ENCODE data around the gene ADAMTS9. TPM values are rescaled to one million over a fixed set of nuclear protein-coding genes. Genes with fewer than 3 reads are reported as not detected.
"Not testable (repeated sequence)": the region's sequence is repeated elsewhere in the genome, so short reads cannot be mapped to it uniquely, and the experiment has no call there.

Gene ADAMTS9
- polyA plus RNA-seq, 1 experiment, result 1.1 TPM

DNA sequence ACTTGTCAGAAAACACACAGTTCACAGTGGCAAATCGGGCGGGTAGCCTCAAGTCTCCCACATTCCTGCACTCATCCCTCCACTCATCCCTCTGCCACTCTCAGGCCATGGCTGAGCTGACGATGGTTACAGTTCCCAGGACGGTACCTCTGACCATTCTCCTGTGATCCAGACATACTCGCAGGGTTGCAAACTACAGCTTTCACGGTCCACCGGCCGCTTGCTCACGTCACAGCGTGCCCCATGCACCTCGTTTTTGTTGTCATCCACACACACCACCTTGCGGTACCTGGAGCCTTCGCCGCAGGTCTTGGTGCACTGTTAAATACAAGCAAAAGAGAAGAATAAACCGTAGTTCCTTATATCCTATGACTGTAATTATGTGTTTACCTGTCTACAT lies 137.1 kb downstream of the ADAMTS9 start:
- no peaks in the 10 kb centered on the region for H3K9me3 ChIP-seq (ENCODE audit: control insufficient read depth, insufficient read depth, low read length)
- H3K27ac ChIP-seq (ENCODE audit: low read depth, low read length), result no peak overlapping the region
- ChIA-PET POLR2A (no interaction called here), CTCF (interaction anchor here (0.5 to 2.0 kb wide), 2 partner anchors 18 to 38 kb away, joined by 3 to 5 read pairs; no protein-coding TSS in a partner anchor)
- TF ChIP-seq, protein P1, sequence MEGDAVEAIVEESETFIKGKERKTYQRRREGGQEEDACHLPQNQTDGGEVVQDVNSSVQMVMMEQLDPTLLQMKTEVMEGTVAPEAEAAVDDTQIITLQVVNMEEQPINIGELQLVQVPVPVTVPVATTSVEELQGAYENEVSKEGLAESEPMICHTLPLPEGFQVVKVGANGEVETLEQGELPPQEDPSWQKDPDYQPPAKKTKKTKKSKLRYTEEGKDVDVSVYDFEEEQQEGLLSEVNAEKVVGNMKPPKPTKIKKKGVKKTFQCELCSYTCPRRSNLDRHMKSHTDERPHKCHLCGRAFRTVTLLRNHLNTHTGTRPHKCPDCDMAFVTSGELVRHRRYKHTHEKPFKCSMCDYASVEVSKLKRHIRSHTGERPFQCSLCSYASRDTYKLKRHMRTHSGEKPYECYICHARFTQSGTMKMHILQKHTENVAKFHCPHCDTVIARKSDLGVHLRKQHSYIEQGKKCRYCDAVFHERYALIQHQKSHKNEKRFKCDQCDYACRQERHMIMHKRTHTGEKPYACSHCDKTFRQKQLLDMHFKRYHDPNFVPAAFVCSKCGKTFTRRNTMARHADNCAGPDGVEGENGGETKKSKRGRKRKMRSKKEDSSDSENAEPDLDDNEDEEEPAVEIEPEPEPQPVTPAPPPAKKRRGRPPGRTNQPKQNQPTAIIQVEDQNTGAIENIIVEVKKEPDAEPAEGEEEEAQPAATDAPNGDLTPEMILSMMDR (IDR thresholded peaks at IDR 0.05; ENCODE audit: low read depth, low read length), result no peak
- no peak for DNase-seq (ENCODE audit: low read depth, low spot score)
- peaks cover 33% of the 10 kb centered on the region for H3K27me3 ChIP-seq (ENCODE audit: control insufficient read depth, insufficient read depth, low read length)
- no peak overlapping the region for H3K4me3 ChIP-seq (ENCODE audit: low read depth, low read length)

DNA sequence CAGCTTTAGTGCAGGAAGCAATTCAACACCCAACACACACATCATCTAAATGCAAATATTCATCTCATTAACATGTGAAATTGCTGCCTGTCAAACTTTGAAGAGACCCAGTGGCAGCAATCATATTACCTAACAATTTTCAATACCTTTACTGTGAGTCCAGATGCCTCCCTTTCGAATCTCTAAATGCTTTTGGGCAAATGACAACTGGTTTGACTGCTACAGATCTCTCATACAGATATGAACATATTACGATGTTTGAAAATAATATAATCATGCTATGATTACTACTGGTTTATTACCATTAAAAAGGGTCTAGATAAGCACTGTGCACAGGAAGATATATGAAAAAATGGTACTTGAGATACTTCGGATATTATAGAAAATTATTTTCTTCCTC lies 137.9 kb downstream of the ADAMTS9 start:
- no peak for DNase-seq (ENCODE audit: low read depth, low spot score)
- ChIA-PET POLR2A (no interaction called here), CTCF (interaction anchor here (2.0 to 3.3 kb wide), 2 partner anchors 16 to 17 kb away, joined by 5 to 18 read pairs; no protein-coding TSS in a partner anchor)
- no peaks in the 10 kb centered on the region for H3K9me3 ChIP-seq (ENCODE audit: control insufficient read depth, insufficient read depth, low read length)
- H3K27ac ChIP-seq (ENCODE audit: low read depth, low read length), result no peak overlapping the region
- H3K27me3 ChIP-seq (ENCODE audit: control insufficient read depth, insufficient read depth, low read length), result peaks cover 27% of the 10 kb centered on the region
- TF ChIP-seq, protein P1 (IDR thresholded peaks at IDR 0.05; ENCODE audit: low read depth, low read length), result no peak
- H3K4me3 ChIP-seq (ENCODE audit: low read depth, low read length), result no peak overlapping the region

DNA sequence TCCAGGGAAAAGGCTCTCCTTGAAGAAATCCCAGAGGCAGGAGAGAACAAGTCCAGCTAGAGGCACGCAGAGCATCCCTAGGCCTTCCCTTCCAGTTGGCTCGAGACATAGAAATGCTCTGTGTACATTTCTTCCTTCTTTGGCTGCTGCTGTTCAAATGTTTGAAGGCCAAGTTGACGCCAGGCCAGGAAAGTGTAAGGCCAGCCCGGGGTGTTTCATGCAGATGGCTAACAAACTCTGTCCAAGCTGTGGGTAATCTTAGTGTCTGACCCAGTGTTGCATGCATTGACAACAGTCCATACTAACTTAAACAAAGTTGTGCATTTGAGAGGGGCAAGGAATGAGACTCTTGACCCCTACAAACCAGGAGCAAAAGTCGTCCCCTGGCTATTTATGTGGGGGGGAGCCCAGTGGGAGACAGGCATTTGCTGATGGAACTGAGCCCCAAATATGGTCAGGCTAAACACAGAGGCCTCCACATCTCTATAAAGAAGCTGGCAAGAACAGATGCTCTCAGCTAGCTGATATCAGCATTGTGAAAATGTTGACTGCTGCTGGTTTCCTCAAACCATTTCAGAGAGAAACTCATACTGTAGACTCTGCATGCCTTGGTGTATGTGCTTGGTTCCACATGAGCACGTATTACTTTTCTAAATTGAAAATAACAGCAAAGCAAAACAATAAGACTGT lies 139.5 kb downstream of the ADAMTS9 start:
- H3K4me3 ChIP-seq (ENCODE audit: low read depth, low read length), result no peak overlapping the region
- peak; percentile 38 for DNase-seq (ENCODE audit: low read depth, low spot score)
- H3K27me3 ChIP-seq (ENCODE audit: control insufficient read depth, insufficient read depth, low read length), result peaks cover 19% of the 10 kb centered on the region
- ChIA-PET CTCF (interaction anchor here (1.5 to 3.3 kb wide), 3 partner anchors 15 to 170 kb away, joined by 3 to 18 read pairs (median 6); no protein-coding TSS in a partner anchor), POLR2A (interaction anchor here (1.4 kb wide), 1 partner anchor 47 kb away, joined by 4 read pairs; no protein-coding TSS in a partner anchor)
- peak overlapping the region; percentile 21 for H3K27ac ChIP-seq (ENCODE audit: low read depth, low read length)
- H3K9me3 ChIP-seq (ENCODE audit: control insufficient read depth, insufficient read depth, low read length), result no peaks in the 10 kb centered on the region
- TF ChIP-seq, protein P1 (IDR thresholded peaks at IDR 0.05; ENCODE audit: low read depth, low read length), result no peak

DNA sequence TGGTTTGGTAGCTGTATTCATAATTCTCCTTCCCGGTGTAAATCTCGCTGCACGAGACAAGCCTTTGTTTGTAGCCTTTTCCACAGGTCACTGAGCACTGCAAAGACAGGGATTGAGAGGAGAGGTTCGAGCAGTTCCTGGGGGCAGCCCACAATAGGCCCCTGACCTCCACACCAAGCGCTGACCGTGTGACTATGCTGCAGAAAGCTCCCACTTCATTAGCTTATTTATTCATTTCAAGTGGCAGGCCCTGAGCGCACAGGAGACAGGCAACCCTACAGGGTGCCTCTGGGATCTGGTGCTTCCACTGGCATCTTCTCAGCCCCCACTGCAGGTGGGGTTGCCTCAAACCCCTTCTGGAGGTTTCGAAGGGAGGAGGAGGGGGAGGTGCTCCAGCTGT lies 140.9 kb downstream of the ADAMTS9 start:
- ChIA-PET POLR2A (no interaction called here), CTCF (interaction anchor here (1.5 to 3.3 kb wide), 2 partner anchors 13 to 172 kb away, joined by 3 to 18 read pairs; no protein-coding TSS in a partner anchor)
- no peak overlapping the region for H3K27ac ChIP-seq (ENCODE audit: low read depth, low read length)
- no peak overlapping the region for H3K4me3 ChIP-seq (ENCODE audit: low read depth, low read length)
- DNase-seq (ENCODE audit: low read depth, low spot score), result no peak
- no peaks in the 10 kb centered on the region for H3K9me3 ChIP-seq (ENCODE audit: control insufficient read depth, insufficient read depth, low read length)
- H3K27me3 ChIP-seq (ENCODE audit: control insufficient read depth, insufficient read depth, low read length), result peaks cover 19% of the 10 kb centered on the region
- TF ChIP-seq, protein P1 (IDR thresholded peaks at IDR 0.05; ENCODE audit: low read depth, low read length), result no peak

DNA sequence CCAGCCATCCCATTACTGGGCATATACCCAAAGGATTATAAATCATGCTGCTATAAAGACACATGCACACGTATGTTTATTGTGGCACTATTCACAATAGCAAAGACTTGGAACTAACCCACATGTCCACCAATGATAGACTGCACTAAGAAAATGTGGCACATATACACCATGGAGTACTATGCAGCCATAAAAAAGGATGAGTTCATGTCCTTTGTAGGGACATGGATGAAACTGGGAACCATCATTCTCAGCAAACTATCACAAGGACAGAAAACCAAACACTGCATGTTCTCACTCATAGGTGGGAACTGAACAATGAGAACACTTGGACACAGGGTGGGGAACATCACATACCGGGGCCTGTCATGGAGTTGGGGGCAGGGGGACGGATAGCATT lies 142.6 kb downstream of the ADAMTS9 start:
- CTCF ChIA-PET, result interaction anchor here (1.6 kb wide), 1 partner anchor 12 kb away, joined by 3 read pairs; no protein-coding TSS in a partner anchor
- not testable (repeated sequence) for H3K9me3 ChIP-seq (ENCODE audit: control insufficient read depth, insufficient read depth, low read length)

More for the DNA sequence above, 142.6 kb downstream of the ADAMTS9 start:
- POLR2A ChIA-PET; H3K27ac ChIP-seq (ENCODE audit: low read depth, low read length); H3K4me3 ChIP-seq (ENCODE audit: low read depth, low read length); DNase-seq (ENCODE audit: low read depth, low spot score): not testable (repeated sequence)
- H3K27me3 ChIP-seq (ENCODE audit: control insufficient read depth, insufficient read depth, low read length), result peaks cover 16% of the 10 kb centered on the region

All from AG04450 (cell line).